Erythroblast (primary cell): ENCODE results near the gene LRRC46.

ENCODE experiments used
- DNase-seq, 2 experiments: peaks; one replicate each; lab custom pipeline; 2025; lab: John Stamatoyannopoulos, UW
- GATA1 ChIP-seq: IDR thresholded peaks from 2 replicates; pipeline ENCODE4 v1.6.1; 2011; ENCODE audit warnings: low read depth, mild to moderate bottlenecking, control low read depth, low read length, moderate library complexity
- POLR2A ChIP-seq: IDR thresholded peaks from 2 replicates; pipeline ENCODE4 v1.6.1; 2011; ENCODE audit warnings: mild to moderate bottlenecking, low read length

The LRRC46 gene

DNA sequence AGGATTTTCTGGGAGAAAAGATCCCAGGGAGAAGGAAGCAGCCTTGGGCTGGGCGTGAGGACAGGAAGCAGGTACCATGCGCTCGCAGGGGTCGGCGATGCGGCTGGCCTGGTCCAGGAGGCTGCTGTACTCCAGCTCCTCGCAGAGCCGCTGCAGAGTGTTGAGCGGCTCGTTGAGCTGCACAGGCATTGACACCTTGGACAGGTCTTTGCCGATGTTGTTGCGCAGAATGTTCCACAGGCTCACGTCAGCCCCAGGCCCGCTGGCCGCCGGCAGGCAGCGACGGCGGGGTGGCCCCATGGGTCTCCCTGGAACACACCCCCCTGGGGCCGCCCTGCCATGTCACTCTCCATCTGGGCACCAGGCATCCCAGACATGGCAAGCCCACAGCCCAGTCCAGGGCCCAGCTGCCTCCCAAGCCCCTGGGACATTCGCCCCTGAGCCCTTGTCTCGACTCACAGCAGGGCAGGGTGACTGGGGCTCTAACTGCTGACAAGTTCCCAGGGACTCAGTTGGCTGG, 17.9 kb upstream of the LRRC46 start:
- DNase-seq, result no peak

DNA sequence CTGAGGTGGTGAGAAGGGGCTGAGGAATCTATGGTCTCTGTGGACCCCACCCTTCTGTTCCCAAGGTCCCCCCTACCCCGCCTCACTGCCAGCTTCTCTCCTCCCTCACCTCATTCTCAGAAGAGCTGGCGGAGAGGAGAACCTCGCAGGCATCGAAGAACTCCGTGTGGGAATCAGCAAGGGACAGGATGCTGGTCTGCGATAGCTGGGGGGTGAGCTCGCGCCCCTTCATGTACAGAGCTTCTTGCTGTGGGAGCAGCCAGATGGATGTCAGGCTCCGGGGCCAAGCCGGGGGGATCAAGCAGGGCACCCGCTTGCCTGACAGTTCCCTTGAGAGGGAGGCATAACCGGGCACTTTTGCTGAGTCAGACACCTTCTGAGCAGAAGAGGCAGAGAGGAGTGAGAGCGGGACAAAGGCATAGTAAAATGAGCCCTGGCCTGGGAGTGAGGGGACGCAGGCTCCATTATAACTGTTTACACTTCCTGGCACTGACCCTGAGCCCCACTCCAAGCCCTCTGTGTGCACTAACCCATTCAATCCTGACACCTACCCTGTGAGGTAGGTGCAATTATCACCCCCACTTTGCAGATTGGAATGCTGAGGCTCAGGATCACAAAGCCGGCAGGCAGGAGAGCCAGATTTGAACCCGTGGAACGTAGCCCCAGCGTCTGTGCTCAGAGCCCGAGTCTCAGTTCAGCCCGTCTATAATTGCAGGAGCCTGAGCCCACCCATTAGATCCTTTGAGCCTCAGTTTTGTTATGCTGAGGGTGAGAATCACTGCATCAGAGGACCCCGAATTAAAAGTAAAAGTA, 16.2 kb upstream of the LRRC46 start:
- TF ChIP-seq GATA1 (no peak), POLR2A (no peak)
- DNase-seq, result no peak

More for the DNA sequence above, 17.9 kb upstream of the LRRC46 start:
- TF ChIP-seq POLR2A (no peak), GATA1 (no peak)

DNA sequence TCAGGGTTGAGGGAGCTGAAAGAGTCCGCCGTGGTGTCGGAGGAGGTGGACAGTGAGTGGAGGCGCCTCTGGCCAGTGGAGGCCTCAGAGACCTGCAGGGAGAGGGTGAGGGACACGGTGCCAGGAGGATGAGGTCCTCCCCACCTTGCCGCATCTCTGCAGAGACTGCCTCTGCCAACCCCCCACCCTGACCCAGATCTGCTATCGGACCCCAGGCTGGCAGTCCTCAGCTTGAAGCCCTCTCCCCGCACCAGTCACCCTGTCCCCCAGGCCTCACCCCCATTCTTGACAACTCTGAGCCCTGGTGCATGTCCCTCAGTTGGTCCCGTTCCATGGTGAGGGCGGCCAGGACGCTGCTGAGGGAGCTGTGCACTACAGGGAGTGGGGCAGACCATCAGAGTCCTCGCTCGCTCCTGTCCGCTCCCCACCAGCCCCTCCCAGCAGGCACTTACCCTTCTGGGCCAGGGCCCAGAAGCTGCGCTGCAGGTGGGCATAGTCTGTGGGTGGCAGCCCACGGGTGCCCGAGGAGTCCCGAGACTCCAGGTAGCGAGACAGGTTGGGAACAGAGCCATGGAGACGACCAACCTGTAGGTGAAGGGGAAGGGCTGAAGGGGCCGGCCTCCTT, 15.2 kb upstream of the LRRC46 start:
- no peak for DNase-seq
- no peak for TF ChIP-seq GATA1
- no peak for TF ChIP-seq POLR2A

DNA sequence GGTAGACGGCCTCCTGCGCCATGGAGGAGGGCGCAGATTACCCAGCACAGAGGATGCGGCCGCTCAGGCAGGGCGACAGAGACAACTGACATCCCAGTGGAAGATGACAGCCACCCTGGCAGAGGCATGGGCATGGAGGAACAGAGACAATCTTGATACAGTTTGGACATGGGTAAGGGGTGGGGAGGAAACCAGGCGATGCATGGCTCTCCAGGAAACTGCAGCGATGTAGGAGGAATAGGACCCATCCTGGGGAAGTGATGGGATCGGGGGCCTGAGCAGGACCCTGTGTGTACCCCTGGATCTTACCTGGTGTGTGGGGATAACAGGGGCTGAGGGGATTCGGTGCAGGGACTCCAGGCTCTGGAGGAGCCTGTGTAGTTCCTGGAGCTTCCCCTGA, 14.5 kb upstream of the LRRC46 start:
- no peak for DNase-seq
- TF ChIP-seq POLR2A (no peak), GATA1 (no peak)

DNA sequence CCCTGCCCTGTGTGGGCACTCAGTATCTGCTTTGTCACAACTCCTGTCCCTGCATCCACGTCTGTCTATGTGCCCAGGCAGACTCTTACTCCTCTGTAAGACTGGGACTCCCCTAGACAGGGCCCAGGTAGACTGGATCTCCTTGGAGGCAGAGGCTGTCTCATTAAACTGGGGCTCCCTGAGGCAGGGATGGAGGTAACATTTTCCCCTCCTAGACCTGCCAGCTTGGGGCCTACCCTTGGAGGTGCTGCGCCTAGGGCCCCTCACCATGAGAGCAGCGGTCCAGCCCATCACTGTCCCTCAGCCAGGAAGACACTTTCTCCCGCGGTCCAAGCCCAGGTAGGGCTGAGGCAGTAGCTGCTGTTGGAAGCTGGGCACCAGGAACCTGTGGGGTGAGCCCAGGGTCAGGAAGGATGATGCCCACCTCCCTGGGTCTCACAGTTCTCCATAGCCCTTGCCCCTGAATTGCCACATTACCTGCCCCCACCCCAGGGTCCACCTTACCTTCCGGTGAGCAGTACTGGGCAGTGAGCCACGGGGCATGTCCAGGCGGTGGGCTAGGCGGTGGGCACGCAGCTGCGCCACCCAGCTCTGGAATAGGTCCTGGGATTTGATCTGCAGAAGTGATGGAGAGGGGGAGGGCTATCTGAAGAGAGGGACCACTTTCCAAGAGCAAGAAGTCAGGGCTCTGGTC, 13.3 kb upstream of the LRRC46 start:
- TF ChIP-seq GATA1 (no peak), POLR2A (no peak)
- DNase-seq, result no peak

DNA sequence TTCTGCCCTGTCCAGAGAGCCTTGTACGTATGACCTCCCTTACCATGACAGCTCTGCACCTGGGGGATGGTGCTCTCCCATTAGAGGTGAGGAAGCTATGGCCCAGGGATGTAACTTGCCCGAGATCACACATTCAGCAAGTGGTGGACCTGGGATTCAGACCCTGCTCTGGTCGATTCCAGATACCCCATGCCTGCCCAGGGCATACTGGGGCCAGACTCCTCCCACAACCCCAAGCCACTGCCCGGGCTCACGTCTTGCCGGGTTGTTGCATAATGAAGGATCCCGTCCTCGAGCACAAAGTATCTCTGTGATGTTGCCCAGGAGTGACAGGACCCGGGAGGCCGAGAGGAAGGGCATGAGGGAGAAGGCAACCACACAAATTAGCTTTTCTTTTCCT, 12.0 kb upstream of the LRRC46 start:
- DNase-seq, result no peak
- TF ChIP-seq POLR2A (no peak), GATA1 (no peak)

DNA sequence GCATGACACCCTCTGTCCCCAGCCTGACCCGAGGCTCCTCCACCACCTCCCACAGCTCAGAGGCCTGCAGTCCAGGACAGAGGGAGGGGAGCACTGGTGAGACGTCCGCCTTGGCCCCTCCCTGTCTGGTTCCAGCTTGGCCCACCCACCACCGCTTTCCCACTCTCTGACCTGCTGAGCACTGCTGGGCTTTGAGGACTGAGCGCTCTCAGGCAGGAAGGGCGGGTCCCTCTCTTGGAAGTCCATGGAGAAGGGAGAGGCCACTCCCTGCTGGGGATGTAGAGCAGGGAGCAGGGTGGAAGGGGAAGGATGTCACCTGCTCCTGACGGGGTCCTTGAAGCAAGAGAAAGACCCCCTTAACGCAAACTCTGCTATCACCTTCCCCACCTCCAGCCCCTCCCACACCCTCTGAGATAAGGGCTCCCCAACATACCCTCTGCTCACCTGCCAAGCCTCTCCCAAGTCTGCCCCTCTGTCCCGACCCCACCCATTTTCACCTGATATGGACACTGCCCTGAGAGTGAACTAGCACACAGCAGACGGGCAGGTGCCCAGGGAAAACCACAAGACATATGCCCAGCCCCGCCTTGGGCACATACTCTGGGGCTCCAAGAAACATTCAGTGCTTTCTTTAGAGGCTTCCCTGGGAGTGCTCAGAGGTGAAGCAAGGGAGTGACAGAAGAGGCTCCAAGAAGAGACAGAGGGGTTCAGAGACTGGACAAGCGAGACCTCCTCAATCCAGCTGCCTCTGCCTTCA, 11.3 kb upstream of the LRRC46 start:
- no peak for DNase-seq
- no peak for TF ChIP-seq GATA1

DNA sequence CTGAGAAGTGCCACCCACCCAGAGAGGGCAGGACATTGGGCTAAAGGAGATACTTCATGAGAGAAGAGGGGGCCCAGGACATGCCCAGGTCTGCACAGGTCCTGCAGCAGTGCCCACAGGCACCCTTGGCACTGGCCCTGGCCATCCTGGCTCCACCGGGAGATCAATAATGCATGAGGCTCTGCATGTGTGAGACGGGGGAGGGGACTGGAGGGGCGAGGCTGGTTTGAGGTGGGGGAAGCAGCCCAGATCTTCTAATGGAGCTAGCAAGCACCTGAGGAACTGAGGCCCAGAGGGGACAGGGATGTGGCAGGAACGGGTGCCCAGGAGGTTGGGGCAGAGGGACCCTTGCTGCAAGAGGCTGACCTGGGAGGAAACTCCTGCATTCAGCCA, 10.4 kb upstream of the LRRC46 start:
- TF ChIP-seq POLR2A, result no peak
- no peak for TF ChIP-seq GATA1
- no peak for DNase-seq

DNA sequence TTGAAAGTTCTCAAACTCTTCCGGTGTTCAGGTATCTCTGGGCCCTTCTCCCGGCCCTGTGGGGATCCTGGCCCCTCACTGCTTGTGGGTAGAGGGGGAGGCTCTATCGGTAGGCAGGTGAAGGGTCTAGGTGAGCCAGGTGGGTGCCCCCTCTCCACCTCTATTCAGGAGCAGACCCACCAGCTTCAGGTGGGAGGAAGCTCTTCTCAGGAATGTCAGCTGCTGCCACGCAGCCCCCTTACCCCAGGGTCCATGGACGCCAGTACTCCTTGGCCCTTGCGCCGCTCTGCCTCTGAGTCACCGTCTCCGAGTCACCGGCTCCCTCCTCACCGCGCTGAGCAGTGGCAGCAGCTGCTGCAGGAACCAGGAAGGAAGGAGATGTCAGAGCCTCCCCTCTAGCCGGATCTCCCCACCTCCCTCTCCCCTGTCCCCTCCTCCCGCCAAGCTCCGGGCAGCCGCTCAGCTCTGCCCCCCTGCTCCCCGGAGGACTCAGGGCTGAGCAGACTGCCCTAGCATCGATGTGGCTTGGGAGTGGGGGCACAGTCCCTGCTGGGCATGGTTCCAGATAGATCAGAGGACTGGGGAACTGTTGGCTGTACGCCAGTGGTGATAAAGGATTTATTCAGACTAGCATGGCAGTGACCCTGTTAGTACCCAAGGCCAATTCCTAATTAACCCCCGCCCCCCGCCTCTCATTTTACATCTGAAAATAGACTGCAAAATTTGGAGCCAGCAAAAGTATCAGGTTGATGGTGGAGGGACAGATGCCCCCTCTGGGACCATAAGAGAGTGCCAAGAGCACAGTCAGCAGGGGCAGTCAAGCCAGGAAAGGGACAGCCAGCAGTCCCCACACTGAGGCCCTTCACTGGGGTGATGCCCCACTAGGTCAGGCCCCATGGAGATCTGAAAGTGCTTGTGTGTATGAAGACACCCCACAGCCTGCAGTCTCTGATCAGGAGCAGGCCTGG, 9.8 kb upstream of the LRRC46 start, which contains the start of gene OSBPL7:
Gene OSBPL7 (minus strand): TSS at position 371 of the 968 bp plus-strand sequence. CDS start 1,516 bp downstream, outside the sequence.
- TF ChIP-seq POLR2A, result peak; percentile 63
- TF ChIP-seq GATA1, result no peak

DNA sequence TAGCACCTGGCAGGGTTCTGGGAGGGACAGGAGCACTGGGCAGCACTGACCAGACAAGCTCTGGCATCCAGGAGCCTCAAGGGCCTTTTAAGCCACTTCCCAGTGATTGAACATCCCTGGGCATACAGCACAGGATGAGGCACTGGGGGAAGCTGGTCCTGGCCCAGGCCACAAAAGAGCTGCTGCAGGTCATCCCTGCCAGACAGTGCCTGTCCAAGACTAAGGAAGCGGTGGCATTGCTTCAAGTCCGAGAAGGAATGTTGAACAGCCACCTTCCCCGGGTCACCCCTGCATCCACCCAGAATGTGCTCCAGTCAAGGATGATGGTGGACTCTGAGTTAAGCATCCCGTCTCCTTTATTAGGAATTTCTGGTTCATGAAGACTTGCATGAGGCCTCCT, 8.7 kb upstream of the LRRC46 start:
- no peak for DNase-seq
- TF ChIP-seq POLR2A (no peak), GATA1 (no peak)

More for the DNA sequence above, 9.8 kb upstream of the LRRC46 start, which contains the start of gene OSBPL7:
- peak; percentile 76 to 78 for DNase-seq

DNA sequence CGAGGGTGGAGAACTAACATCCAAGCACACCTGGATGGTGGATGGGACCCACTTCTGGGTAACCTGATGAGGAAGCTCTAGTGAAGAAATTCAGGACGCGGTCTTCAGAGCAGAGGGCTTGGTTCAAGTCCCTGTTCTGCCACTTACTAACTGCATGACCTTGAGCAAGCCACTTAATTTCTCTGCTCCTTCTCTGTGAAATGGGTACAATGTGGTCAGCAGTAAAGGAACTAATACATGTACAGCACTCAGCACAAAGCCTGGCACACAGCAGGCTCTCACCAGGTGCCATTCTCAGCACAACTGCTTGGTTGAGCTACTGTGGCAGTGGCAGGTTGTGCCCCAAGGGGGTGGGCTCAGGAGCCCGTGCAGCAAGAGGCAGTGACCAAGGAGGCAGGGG, 8.0 kb upstream of the LRRC46 start:
- DNase-seq, result no peak
- TF ChIP-seq GATA1 (no peak), POLR2A (no peak)

DNA sequence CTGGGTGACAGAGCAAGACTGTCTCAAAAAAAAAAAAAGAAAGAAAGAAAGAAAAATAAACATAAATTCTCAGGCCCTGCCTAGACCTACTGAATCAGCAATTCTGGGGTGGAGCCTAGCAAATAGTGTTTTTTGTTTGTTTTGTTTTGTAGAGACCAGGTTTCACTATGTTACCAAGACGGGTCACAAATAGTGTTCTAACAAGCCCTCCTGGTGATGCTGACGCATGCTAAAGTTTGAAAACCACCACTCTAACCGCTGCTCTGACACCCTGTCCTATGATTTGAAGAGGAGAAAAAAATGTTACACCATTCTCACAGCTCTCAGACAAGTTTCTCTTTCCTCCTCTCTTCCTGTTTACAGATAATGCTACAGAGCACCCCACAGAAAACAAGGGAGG, 1.6 kb upstream of the LRRC46 start:
- DNase-seq, result no peak
- TF ChIP-seq GATA1 (no peak), POLR2A (no peak)
